BJ (cell line): ENCODE measurements around the gene OR11H7. TPM values are rescaled to one million over a fixed set of nuclear protein-coding genes. Genes with fewer than 3 reads are reported as not detected.
"Not testable (repeated sequence)": the region's sequence is repeated elsewhere in the genome, so short reads cannot be mapped to it uniquely, and the experiment has no call there.

Experiments
- CTCF ChIA-PET: fragments of 350-600 bp; formaldehyde crosslinking; extraction: SDS; loops from one replicate; lab custom pipeline; 2021; ENCODE audit warnings: antibody characterized with exemption, inconsistent platforms; lab: Yijun Ruan, JAX
- POLR2A ChIA-PET: fragments of 300-600 bp; sonication (Branson Sonifier 250); formaldehyde crosslinking; extraction: SDS; loops from one replicate; lab custom pipeline; 2021; ENCODE audit warnings: antibody characterized with exemption; lab: Charles Lee
- DNase-seq: peaks from one replicate; pipeline ENCODE4 v3.0.0-alpha.2; 2011; ENCODE audit warnings: low read depth
- H3K27me3 ChIP-seq: 2 replicates; pipeline ENCODE4 v1.6.0; 2011; ENCODE audit warnings: low read length; ENCODE audit not compliant: control insufficient read depth, insufficient read depth
- H3K36me3 ChIP-seq: 2 replicates; pipeline ENCODE4 v1.5.1; 2011; ENCODE audit warnings: low read length; ENCODE audit not compliant: control insufficient read depth, insufficient read depth
- H3K4me3 ChIP-seq: 2 replicates; pipeline ENCODE4 v1.5.1; 2011; ENCODE audit warnings: low read depth, mild to moderate bottlenecking, control low read depth, low read length
- polyA plus RNA-seq: library from polyadenylated mRNA; depleted of rRNA; stranded (reverse); fragments of >200 nt; gene quantifications from 2 replicates; pipeline ENCODE4 v1.2.3, GENCODE V29; 2011; rRNA removed
- TF ChIP-seq, protein P1 (sequence below): IDR thresholded peaks from 2 replicates; pipeline ENCODE4 v1.5.1; 2011; ENCODE audit warnings: low read depth, mild to moderate bottlenecking, control low read depth, inconsistent platforms, low read length, moderate library complexity; ENCODE audit not compliant: insufficient read depth

The OR11H7 gene
- polyA plus RNA-seq, 1 experiment = not detected

DNA sequence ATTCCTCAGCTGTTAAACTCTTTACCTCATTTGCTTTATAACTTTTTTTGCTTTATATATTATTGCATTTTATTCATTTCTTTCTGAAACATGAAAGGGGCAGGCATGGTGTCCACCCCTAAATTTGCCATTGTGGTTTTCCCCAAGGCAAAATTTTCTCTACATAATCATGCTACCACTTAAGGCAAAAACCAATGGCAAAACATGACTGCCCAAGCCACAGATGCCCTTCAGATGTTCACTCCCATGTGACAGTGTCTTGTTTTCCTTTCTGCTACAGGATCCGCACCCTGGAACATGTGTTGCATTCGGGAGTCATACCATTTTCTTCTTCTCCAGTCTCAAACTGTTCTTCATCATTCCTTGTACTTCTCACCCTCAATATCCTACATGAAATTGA, 48.6 kb downstream of the OR11H7 start:
- Histone ChIP-seq H3K36me3 (no peaks in the 10 kb centered on the region; the same call in 1 of the 2 replicates), H3K27me3 (no peaks in the 10 kb centered on the region), H3K4me3 (no peak overlapping the region)
- DNase-seq = no peak
- ChIA-PET POLR2A (no interaction called here), CTCF (no interaction called here)
- TF ChIP-seq, protein P1, sequence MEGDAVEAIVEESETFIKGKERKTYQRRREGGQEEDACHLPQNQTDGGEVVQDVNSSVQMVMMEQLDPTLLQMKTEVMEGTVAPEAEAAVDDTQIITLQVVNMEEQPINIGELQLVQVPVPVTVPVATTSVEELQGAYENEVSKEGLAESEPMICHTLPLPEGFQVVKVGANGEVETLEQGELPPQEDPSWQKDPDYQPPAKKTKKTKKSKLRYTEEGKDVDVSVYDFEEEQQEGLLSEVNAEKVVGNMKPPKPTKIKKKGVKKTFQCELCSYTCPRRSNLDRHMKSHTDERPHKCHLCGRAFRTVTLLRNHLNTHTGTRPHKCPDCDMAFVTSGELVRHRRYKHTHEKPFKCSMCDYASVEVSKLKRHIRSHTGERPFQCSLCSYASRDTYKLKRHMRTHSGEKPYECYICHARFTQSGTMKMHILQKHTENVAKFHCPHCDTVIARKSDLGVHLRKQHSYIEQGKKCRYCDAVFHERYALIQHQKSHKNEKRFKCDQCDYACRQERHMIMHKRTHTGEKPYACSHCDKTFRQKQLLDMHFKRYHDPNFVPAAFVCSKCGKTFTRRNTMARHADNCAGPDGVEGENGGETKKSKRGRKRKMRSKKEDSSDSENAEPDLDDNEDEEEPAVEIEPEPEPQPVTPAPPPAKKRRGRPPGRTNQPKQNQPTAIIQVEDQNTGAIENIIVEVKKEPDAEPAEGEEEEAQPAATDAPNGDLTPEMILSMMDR = no peak

DNA sequence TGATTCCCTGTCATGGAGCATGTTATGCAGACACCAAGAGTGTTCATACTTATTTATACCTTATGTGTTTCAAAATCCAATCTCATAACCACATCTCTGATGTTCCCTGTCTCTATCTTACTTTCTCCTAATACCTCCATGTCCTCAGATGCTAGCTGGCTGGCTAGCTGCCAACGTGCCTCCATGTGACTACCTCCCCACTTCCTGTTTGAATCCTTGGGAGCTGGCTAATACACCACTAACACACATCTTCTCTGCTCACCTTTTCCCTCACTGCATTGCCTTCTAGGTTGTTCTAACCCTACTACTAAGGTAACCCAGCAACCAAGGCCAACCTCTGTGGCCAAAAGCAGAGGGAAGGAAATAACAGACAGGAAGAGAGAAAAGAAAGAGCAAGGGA, 49.6 kb downstream of the OR11H7 start:
- TF ChIP-seq, protein P1 = no peak
- Histone ChIP-seq H3K36me3 (no peaks in the 10 kb centered on the region; the same call in 1 of the 2 replicates), H3K27me3 (no peaks in the 10 kb centered on the region), H3K4me3 (no peak overlapping the region)
- ChIA-PET CTCF (no interaction called here), POLR2A (no interaction called here)
- DNase-seq = no peak

DNA sequence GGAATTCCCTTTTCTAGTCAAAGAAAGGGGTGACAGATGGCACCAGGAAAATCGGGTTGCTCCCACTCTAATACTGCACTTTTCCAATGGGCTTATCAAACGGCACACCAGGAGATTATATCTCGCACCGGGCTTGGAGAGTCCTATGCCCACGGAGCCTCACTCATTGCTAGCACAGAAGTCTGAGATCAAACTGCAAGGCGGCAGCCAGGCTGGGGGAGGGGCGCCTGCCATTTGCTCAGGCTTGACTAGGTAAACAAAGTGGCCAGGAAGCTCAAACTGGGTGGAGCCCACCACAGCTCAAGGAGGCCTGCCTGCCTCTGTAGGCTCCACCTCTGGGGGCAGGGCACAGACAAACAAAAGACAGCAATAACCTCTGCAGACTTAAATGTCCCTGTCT, 51.5 kb downstream of the OR11H7 start:
- DNase-seq, H3K27me3 ChIP-seq, POLR2A ChIA-PET, CTCF ChIA-PET, H3K36me3 ChIP-seq, H3K4me3 ChIP-seq: not testable (repeated sequence)

Other genes starting within 250 kb of the OR11H7 start
- not detected in 2 replicates for gene OR4Q2, start 226.8 kb upstream of the OR11H7 start, polyA plus RNA-seq
- gene OR4K14, start 209.7 kb upstream of the OR11H7 start, polyA plus RNA-seq = not detected in 2 replicates
- not detected in 2 replicates for gene OR4K13, start 192.9 kb upstream of the OR11H7 start, polyA plus RNA-seq
- gene OR4L1, start 168.9 kb upstream of the OR11H7 start, polyA plus RNA-seq = not detected in 2 replicates
- not detected in 2 replicates for gene OR4K17, start 118.2 kb upstream of the OR11H7 start, polyA plus RNA-seq
- not detected in 2 replicates for gene OR4N5, start 90.2 kb upstream of the OR11H7 start, polyA plus RNA-seq
- gene OR11G2, start 38.1 kb upstream of the OR11H7 start, polyA plus RNA-seq = not detected in 2 replicates
- not detected in 2 replicates for gene OR11H6, start 5.3 kb upstream of the OR11H7 start, polyA plus RNA-seq
- not detected in 2 replicates for gene OR11H4, start 10.3 kb downstream of the OR11H7 start, polyA plus RNA-seq
- gene TTC5, start 77.0 kb downstream of the OR11H7 start, polyA plus RNA-seq = 11.4 and 13.7 TPM in 2 replicates
- 41.0 and 69.8 TPM in 2 replicates for gene CCNB1IP1, start 104.3 kb downstream of the OR11H7 start, polyA plus RNA-seq
- 8.2 and 13.6 TPM in 2 replicates for gene PARP2, start 114.7 kb downstream of the OR11H7 start, polyA plus RNA-seq
- 12.2 and 12.7 TPM in 2 replicates for gene TEP1, start 184.5 kb downstream of the OR11H7 start, polyA plus RNA-seq
- 0.12 and 0.22 TPM in 2 replicates for gene KLHL33, start 207.2 kb downstream of the OR11H7 start, polyA plus RNA-seq
- 21.2 and 28.9 TPM in 2 replicates for gene OSGEP, start 225.8 kb downstream of the OR11H7 start, polyA plus RNA-seq
- gene APEX1, start 226.2 kb downstream of the OR11H7 start, polyA plus RNA-seq = 219 and 237 TPM in 2 replicates
- gene PIP4P1, start 232.5 kb downstream of the OR11H7 start, polyA plus RNA-seq = 28.6 and 38.3 TPM in 2 replicates
- 18.4 and 21.4 TPM in 2 replicates for gene PNP, start 240.4 kb downstream of the OR11H7 start, polyA plus RNA-seq